H1 (cell line): ENCODE results near the gene RNF141. TPM values are rescaled to one million over a fixed set of nuclear protein-coding genes. Genes with fewer than 3 reads are reported as not detected.

Experiments
- CTCF ChIA-PET: fragments of 300-600 bp; sonication (Branson Sonifier 250); formaldehyde crosslinking; loops from one replicate; lab custom pipeline; 2021; ENCODE audit not compliant: partially characterized antibody; lab: Charles Lee
- POLR2A ChIA-PET: fragments of 300-600 bp; sonication (Branson Sonifier 250); formaldehyde crosslinking; loops from one replicate; lab custom pipeline; 2021; ENCODE audit warnings: inconsistent platforms; ENCODE audit not compliant: partially characterized antibody; lab: Charles Lee
- DNase-seq, 2 experiments: peaks; one replicate each; pipeline versions ENCODE4 v3.0.0 to v3.0.0-alpha.2; 2010 to 2022; ENCODE audit warnings: low spot score in 2 of 2, low read depth in 1 of 2, mixed read lengths in 1 of 2
- FAIRE-seq: peaks from 2 replicates; lab custom pipeline; 2011; peaks lifted over from hg19 to GRCh38; lab: Jason Lieb, UNC
- H2AFZ ChIP-seq: 2 replicates; pipeline ENCODE4 v1.8.1; 2012; ENCODE audit warnings: low read length, inconsistent platforms
- H2AK5ac ChIP-seq: 2 replicates; pipeline ENCODE4 v1.6.1; 2013; ENCODE audit warnings: low read depth, low read length
- H2BK120ac ChIP-seq: replicated peaks from 2 replicates; pipeline ENCODE3; 2013; ENCODE audit warnings: low read depth, low read length, inconsistent platforms
- H2BK12ac ChIP-seq: 2 replicates; pipeline ENCODE4 v1.6.1; 2013; ENCODE audit warnings: low read depth, low read length
- H2BK15ac ChIP-seq: 2 replicates; pipeline ENCODE4 v1.6.1; 2013; ENCODE audit warnings: low read length
- H2BK20ac ChIP-seq: 2 replicates; pipeline ENCODE4 v1.6.1; 2013; ENCODE audit warnings: low read length
- H2BK5ac ChIP-seq: 2 replicates; pipeline ENCODE4 v1.6.1; 2013; ENCODE audit warnings: low read depth, low read length
- H3K14ac ChIP-seq: 2 replicates; pipeline ENCODE4 v1.6.1; 2013; ENCODE audit warnings: inconsistent platforms; ENCODE audit not compliant: insufficient read length
- H3K18ac ChIP-seq: 2 replicates; pipeline ENCODE4 v1.6.1; 2013; ENCODE audit warnings: low read length; ENCODE audit errors: extremely low read depth
- H3K23ac ChIP-seq: 2 replicates; pipeline ENCODE4 v1.6.1; 2013; ENCODE audit warnings: inconsistent platforms; ENCODE audit not compliant: insufficient read length
- H3K23me2 ChIP-seq: 2 replicates; pipeline ENCODE4 v1.6.1; 2013; ENCODE audit warnings: low read depth, low read length
- H3K27ac ChIP-seq: 2 replicates; pipeline ENCODE4 v1.6.1; 2011; ENCODE audit warnings: low read depth, low read length, inconsistent platforms
- H3K27me3 ChIP-seq, 4 experiments: replicated peaks in 1 of 4; 1 replicate in 1 of 4; 2 replicates in 3 of 4; pipeline versions ENCODE4 v1.6.1 to v1.8.1; 2011 to 2013; ENCODE audit warnings: low read length in 3 of 4, mild to moderate bottlenecking in 3 of 4, inconsistent platforms in 2 of 4, mixed read lengths in 2 of 4, moderate library complexity in 1 of 4; ENCODE audit not compliant: control insufficient read depth in 3 of 4, insufficient read depth in 3 of 4; ENCODE audit errors: extremely low read depth in 1 of 4
- H3K36me3 ChIP-seq, 4 experiments: 2 replicates each; pipeline versions ENCODE4 v1.6.1 to v1.8.1; 2011 to 2013; ENCODE audit warnings: mild to moderate bottlenecking in 4 of 4, low read length in 3 of 4, moderate library complexity in 2 of 4, control low read depth in 1 of 4, inconsistent platforms in 1 of 4; ENCODE audit not compliant: insufficient read depth in 4 of 4, control insufficient read depth in 2 of 4
- H3K4ac ChIP-seq: replicated peaks from 2 replicates; pipeline ENCODE3; 2013; ENCODE audit warnings: low read length, low read depth, mixed read lengths, inconsistent platforms; ENCODE audit not compliant: insufficient read length
- H3K4me1 ChIP-seq, 4 experiments: replicated peaks in 1 of 4; 1 replicate in 1 of 4; 2 replicates in 3 of 4; pipeline versions ENCODE4 v1.6.1 to v1.8.1; 2011 to 2013; ENCODE audit warnings: low read length in 3 of 4, inconsistent platforms in 2 of 4, mixed read lengths in 1 of 4; ENCODE audit not compliant: insufficient read depth in 4 of 4, control insufficient read depth in 3 of 4
- H3K4me2 ChIP-seq, 2 experiments: 2 replicates each; pipeline versions ENCODE4 v1.6.1 to v1.8.1; 2011 to 2013; ENCODE audit warnings: low read depth in 2 of 2, low read length in 2 of 2, control low read depth in 1 of 2, inconsistent platforms in 1 of 2, mild to moderate bottlenecking in 1 of 2; ENCODE audit not compliant: insufficient read depth in 1 of 2
- H3K4me3 ChIP-seq, 4 experiments: fragments of 200-600, 300-600 bp in 1 of 4; sonication (generic), shearing (Covaris generic), sonication (Bioruptor Twin) in 1 of 4; 2 replicates each; pipeline versions ENCODE4 v1.5.1 to v1.8.1; 2011 to 2016; ENCODE audit warnings: low read length in 4 of 4, low read depth in 3 of 4, control low read depth in 2 of 4, inconsistent platforms in 2 of 4, mild to moderate bottlenecking in 2 of 4, mixed read lengths in 1 of 4, moderate library complexity in 1 of 4; ENCODE audit not compliant: insufficient read depth in 2 of 4; ENCODE audit errors: extremely low read depth in 1 of 4
- H3K56ac ChIP-seq: replicated peaks from 2 replicates; pipeline ENCODE3; 2013; ENCODE audit warnings: low read depth, mild to moderate bottlenecking, mixed read lengths, low read length, inconsistent platforms; ENCODE audit not compliant: insufficient read length
- H3K79me1 ChIP-seq: 2 replicates; pipeline ENCODE4 v1.6.1; 2013; ENCODE audit warnings: low read depth, low read length, control low read depth
- H3K79me2 ChIP-seq, 2 experiments: 2 replicates each; pipeline versions ENCODE4 v1.6.1 to v1.8.1; 2012 to 2013; ENCODE audit warnings: low read length in 2 of 2, mild to moderate bottlenecking in 2 of 2, inconsistent platforms in 1 of 2; ENCODE audit not compliant: insufficient read depth in 2 of 2, control insufficient read depth in 1 of 2
- H3K9ac ChIP-seq, 4 experiments: replicated peaks in 1 of 4; 1 replicate in 1 of 4; 2 replicates in 3 of 4; pipeline versions ENCODE4 v1.6.1 to v1.8.1; 2011 to 2013; ENCODE audit warnings: low read depth in 3 of 4, low read length in 3 of 4, control low read depth in 2 of 4, mild to moderate bottlenecking in 2 of 4, moderate library complexity in 2 of 4, inconsistent platforms in 1 of 4; ENCODE audit errors: extremely low read depth in 1 of 4
- H3K9me3 ChIP-seq, 2 experiments: 2 replicates each; pipeline versions ENCODE4 v1.6.1 to v1.8.1; 2012 to 2013; ENCODE audit warnings: mild to moderate bottlenecking in 2 of 2, moderate library complexity in 2 of 2, control low read depth in 1 of 2, inconsistent platforms in 1 of 2, low read depth in 1 of 2, low read length in 1 of 2, mixed read lengths in 1 of 2; ENCODE audit not compliant: insufficient read depth in 2 of 2
- H4K20me1 ChIP-seq, 2 experiments: replicated peaks in 1 of 2; 2 replicates each; pipeline versions ENCODE3 to v1.8.1; 2011 to 2013; ENCODE audit warnings: inconsistent platforms in 2 of 2, low read length in 2 of 2, mild to moderate bottlenecking in 1 of 2; ENCODE audit not compliant: insufficient read depth in 2 of 2, control insufficient read depth in 1 of 2
- H4K5ac ChIP-seq: 2 replicates; pipeline ENCODE4 v1.6.1; 2013; ENCODE audit warnings: low read length, low read depth, mixed read lengths, inconsistent platforms; ENCODE audit not compliant: insufficient read length
- H4K8ac ChIP-seq: 2 replicates; pipeline ENCODE4 v1.8.0; 2013; ENCODE audit warnings: mild to moderate bottlenecking, moderate library complexity, low read length, inconsistent platforms; ENCODE audit not compliant: insufficient read depth; ENCODE audit errors: extremely low read depth
- H4K91ac ChIP-seq: replicated peaks from 2 replicates; pipeline ENCODE3; 2013; ENCODE audit warnings: low read length, mixed read lengths, inconsistent platforms; ENCODE audit not compliant: insufficient read length
- CHD1 ChIP-seq: IDR thresholded peaks from 2 replicates; pipeline ENCODE4 v1.6.1; 2012; ENCODE audit warnings: low read depth, low read length, improper control_type of control experiment
- CTCF ChIP-seq, 3 experiments: IDR thresholded peaks; 1 replicate in 2 of 3; 2 replicates in 1 of 3; pipeline versions ENCODE4 v1.5.1 to v1.6.1; 2011; ENCODE audit warnings: low read length in 3 of 3, mild to moderate bottlenecking in 3 of 3, inconsistent platforms in 2 of 3, low read depth in 1 of 3, moderate library complexity in 1 of 3; ENCODE audit not compliant: insufficient read depth in 1 of 3; ENCODE audit errors: control extremely low read depth in 1 of 3
- POLR2A ChIP-seq, 2 experiments: IDR thresholded peaks; 1 replicate in 1 of 2; 2 replicates in 1 of 2; pipeline ENCODE4 v1.6.1; 2011; ENCODE audit warnings: low read depth in 2 of 2, low read length in 2 of 2, mild to moderate bottlenecking in 2 of 2; ENCODE audit errors: control extremely low read depth in 1 of 2
- RFX5 ChIP-seq: IDR thresholded peaks from 2 replicates; pipeline ENCODE4 v1.6.1; 2011; ENCODE audit warnings: low read depth, low read length, improper control_type of control experiment, borderline replicate concordance
- RNF2 ChIP-seq: fragments of 200-900, 300-1000 bp; sonication (generic); IDR thresholded peaks from 2 replicates; pipeline ENCODE4 v1.7.1; 2016; ENCODE audit warnings: borderline replicate concordance, low read depth, mild to moderate bottlenecking, antibody characterized with exemption, low read length; ENCODE audit not compliant: poor library complexity, severe bottlenecking; ENCODE audit errors: missing control alignments
- SIX5 ChIP-seq: IDR thresholded peaks from 2 replicates; pipeline ENCODE4 v1.6.1; 2011; ENCODE audit warnings: mild to moderate bottlenecking, low read depth, low read length
- SRF ChIP-seq: IDR thresholded peaks from 2 replicates; pipeline ENCODE4 v1.6.1; 2011; ENCODE audit warnings: mild to moderate bottlenecking, low read depth, low read length, moderate library complexity
- WGBS, 2 experiments: shearing (Covaris generic) in 1 of 2; methylation state at CpG; one replicate each; pipeline versions ENCODE4 v1.1.6 to v1.1.7; 2013 to 2015; ENCODE audit warnings: low lambda C conversion rate in 2 of 2, mixed read lengths in 2 of 2, inconsistent platforms in 1 of 2, low coverage in 1 of 2, missing lambda C conversion rate in 1 of 2; ENCODE audit not compliant: insufficient replicate concordance in 2 of 2, insufficient coverage in 1 of 2, insufficient read length in 1 of 2; ENCODE audit errors: extremely low coverage in 1 of 2, missing lambda C conversion rate in 1 of 2; 5-methylcytosine and 5-hydroxymethylcytosine counted together
- polyA plus RNA-seq, 7 experiments: library from polyadenylated mRNA; depleted of rRNA in 3 of 7; stranded (reverse) in 5 of 7; unstranded in 2 of 7; fragments of >200 nt in 5 of 7; fragments of 200-250 nt in 2 of 7; gene quantifications; 1 replicate in 5 of 7; 2 replicates in 1 of 7; 4 replicates in 1 of 7; pipeline versions ENCODE4 v1.2.1 to v1.2.3, GENCODE V29; 2011 to 2013; ENCODE audit warnings: missing spikeins in 2 of 7, mixed read lengths in 2 of 7
- total RNA-seq: library from RNA; stranded (reverse); fragmentation: NEBNext Ultra II Directional; extraction: Animal tissue kit (Norgen Biotek cat#: 25700); gene quantifications from 2 replicates; pipeline ENCODE4 v1.2.1, GENCODE V29; 2021

RNF141 gene
- total and polyA plus RNA-seq, 2 of the 8 experiments (the other 6 are each of a cell fraction or from before 2014, with no cell fraction given), result 8.5 to 22.8 TPM

GRCh38 chr11:10499874-10500601, 40.9 kb downstream of the RNF141 start:
- Histone ChIP-seq H3K36me3 (no peaks in the 10 kb centered on the region; a peak in 2 of 8 replicates), H3K14ac (no peak overlapping the region), H3K9ac (no peak overlapping the region), H3K79me1 (no peaks in the 10 kb centered on the region), H4K20me1 (peaks cover 0 to 9% of the 10 kb centered on the region in 2 experiments), H2BK12ac (no peak overlapping the region; the same call in 1 of the 2 replicates), H3K23ac (no peak overlapping the region), H2AK5ac (0 out of 2 replicates have a peak overlapping the region, but pooled peaks have one; percentile 4), H3K27ac (no peak overlapping the region), H2BK120ac (no peak overlapping the region), H2BK5ac (no peak overlapping the region; the same call in 1 of the 2 replicates), H2BK15ac (0 out of 2 replicates have a peak overlapping the region, but pooled peaks have one; percentile 19), H3K23me2 (no peaks in the 10 kb centered on the region), H3K79me2 (no peaks in the 10 kb centered on the region), H2AFZ (no peak overlapping the region), H2BK20ac (no peak overlapping the region), H3K9me3 (no peaks in the 10 kb centered on the region), H3K27me3 (no peaks in the 10 kb centered on the region; a peak in 1 of 7 replicates), H3K4me2 (no peak overlapping the region), H4K91ac (peak overlapping the region; percentile 25), H4K5ac (no peak overlapping the region), H3K18ac (no peak overlapping the region), H3K56ac (no peak overlapping the region), H3K4ac (no peak overlapping the region), H3K4me3 (no peak overlapping the region), H4K8ac (no peak overlapping the region), H3K4me1 (0 out of 7 replicates have a peak, but pooled peaks cover 0 to 3% (median 0%) of the 10 kb centered on the region in 4 experiments)
- POLR2A ChIA-PET, result no interaction called here
- TF ChIP-seq CTCF (IDR thresholded peaks at IDR 0.05; ENCODE audit: control extremely low read depth in 1 of 3, insufficient read depth in 1 of 3, low read depth in 1 of 3, low read length in 3 of 3) (no peak), POLR2A (IDR thresholded peaks at IDR 0.05; ENCODE audit: control extremely low read depth in 1 of 2, low read depth in 2 of 2, low read length in 2 of 2) (no peak), RNF2 (no peak), RFX5 (no peak), CHD1 (no peak), SRF (no peak), SIX5 (no peak)
- 87% methylated on average over 15 of the region's 15 CpGs; no CpG with 5 or more reads in 1 of the 2 experiments for WGBS, 2 experiments
- no peak for DNase-seq
- CTCF ChIA-PET, result no interaction called here
- no peak for FAIRE-seq
